GM10248 (cell line): ENCODE results near the gene WFDC6.

Experiments used
- CTCF ChIA-PET: fragments of 300-600 bp; sonication (Branson Sonifier 250); formaldehyde crosslinking; extraction: SDS; loops from one replicate; lab custom pipeline; 2021; ENCODE audit warnings: antibody characterized with exemption; lab: Yijun Ruan, JAX
- POLR2A ChIA-PET: fragments of 350-650 bp; sonication (Branson Sonifier 250); formaldehyde crosslinking; extraction: SDS; loops from one replicate; lab custom pipeline; 2020; ENCODE audit warnings: antibody characterized with exemption; lab: Yijun Ruan, JAX
- DNase-seq: peaks from one replicate; pipeline ENCODE4 v3.0.0; 2012; ENCODE audit errors: extremely low spot score
- CTCF ChIP-seq: IDR thresholded peaks from 2 replicates; pipeline ENCODE4 v1.5.1; 2012; ENCODE audit warnings: mild to moderate bottlenecking, low read depth; ENCODE audit errors: extremely low read depth, missing control alignments, control extremely low read depth

The WFDC6 gene

GRCh38 chr20:45508068-45508886, 31.0 kb downstream of the WFDC6 start:
- ChIA-PET POLR2A (no interaction called here), CTCF (interaction anchor here (1.2 kb wide), 1 partner anchor 263 kb away, joined by 5 read pairs; no protein-coding TSS in a partner anchor)
- DNase-seq = no peak
- TF ChIP-seq CTCF = no peak

- CTCF ChIA-PET = interaction anchor here (1.2 kb wide), 1 partner anchor 264 kb away, joined by 5 read pairs; no protein-coding TSS in a partner anchor
- DNase-seq = no peak
- POLR2A ChIA-PET = no interaction called here
- TF ChIP-seq CTCF = no peak
These were observed 32.1 kb downstream of the WFDC6 start for GRCh38 chr20:45507011-45507820.

- no peak for DNase-seq
- no peak for TF ChIP-seq CTCF
- ChIA-PET CTCF (no interaction called here), POLR2A (no interaction called here)
These were observed 32.9 kb downstream of the WFDC6 start for GRCh38 chr20:45506398-45506797.

- no peak for DNase-seq
- no peak for TF ChIP-seq CTCF
- ChIA-PET POLR2A (no interaction called here), CTCF (interaction anchor here (1.0 to 1.3 kb wide), 3 partner anchors 35 to 271 kb away, joined by 3 read pairs; no protein-coding TSS in a partner anchor)
These were observed 35.9 kb downstream of the WFDC6 start for GRCh38 chr20:45503403-45503802.

- no peak for DNase-seq
- CTCF ChIA-PET = interaction anchor here (1.3 kb wide), 1 partner anchor 34 kb away, joined by 3 read pairs; no protein-coding TSS in a partner anchor
- POLR2A ChIA-PET = no interaction called here
- no peak for TF ChIP-seq CTCF
These were observed 36.7 kb downstream of the WFDC6 start for GRCh38 chr20:45502561-45502960.

GRCh38 chr20:45501600-45501999, 37.7 kb downstream of the WFDC6 start:
- POLR2A ChIA-PET = no interaction called here
- CTCF ChIA-PET = no interaction called here
- no peak for DNase-seq
- no peak for TF ChIP-seq CTCF
